Activated CD4-positive, CD25-positive, alpha-beta regulatory T cell treated with anti-CD3 and anti-CD28 coated beads, Interleukin-2, amount 50 U/mL, for 72 hours (primary cell): ENCODE measurements around the gene ASB2.

Source experiments
- DNase-seq: peaks from one replicate; pipeline ENCODE4 v3.0.0; 2021

The ASB2 gene

DNA sequence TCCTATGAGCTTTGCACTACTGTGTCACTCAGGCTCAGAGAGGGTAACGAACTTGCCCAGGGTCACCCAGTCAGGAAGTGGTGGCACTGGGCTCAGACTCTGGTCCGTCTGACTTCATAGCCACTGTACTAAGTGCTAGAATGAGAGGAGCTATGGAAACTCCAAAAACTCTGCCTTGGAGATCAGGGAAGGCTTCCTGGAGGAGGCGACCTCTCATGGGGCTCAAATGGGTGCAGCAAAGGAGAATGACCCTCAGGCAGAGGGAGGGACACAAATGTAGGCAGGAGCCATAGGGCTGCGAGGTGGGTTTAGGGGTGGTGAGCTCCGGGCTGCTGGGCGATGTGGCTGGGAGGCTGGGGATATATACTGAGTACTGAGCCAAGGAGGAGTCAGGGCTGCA, 23.9 kb upstream of the ASB2 start:
- DNase-seq, result no peak

DNA sequence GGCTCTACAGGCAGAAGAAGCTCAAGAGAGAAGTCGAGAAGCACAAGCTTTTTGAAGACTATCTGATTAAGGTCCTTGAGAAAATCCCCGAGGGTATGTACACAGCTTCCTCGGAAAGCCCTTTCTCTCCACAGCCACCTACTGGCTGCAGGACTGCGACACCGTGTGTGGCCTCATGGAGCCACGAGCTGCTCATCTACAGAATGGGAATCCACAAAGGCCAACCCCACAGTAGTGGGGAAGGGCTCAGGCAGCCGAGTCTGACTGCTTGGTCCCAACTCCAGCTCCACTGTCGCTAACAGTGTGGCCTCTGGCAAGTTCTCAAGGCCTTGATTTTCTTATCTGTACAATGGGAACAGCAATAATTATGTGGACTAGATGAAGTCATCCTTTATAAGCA, 23.2 kb upstream of the ASB2 start:
- DNase-seq, result no peak

DNA sequence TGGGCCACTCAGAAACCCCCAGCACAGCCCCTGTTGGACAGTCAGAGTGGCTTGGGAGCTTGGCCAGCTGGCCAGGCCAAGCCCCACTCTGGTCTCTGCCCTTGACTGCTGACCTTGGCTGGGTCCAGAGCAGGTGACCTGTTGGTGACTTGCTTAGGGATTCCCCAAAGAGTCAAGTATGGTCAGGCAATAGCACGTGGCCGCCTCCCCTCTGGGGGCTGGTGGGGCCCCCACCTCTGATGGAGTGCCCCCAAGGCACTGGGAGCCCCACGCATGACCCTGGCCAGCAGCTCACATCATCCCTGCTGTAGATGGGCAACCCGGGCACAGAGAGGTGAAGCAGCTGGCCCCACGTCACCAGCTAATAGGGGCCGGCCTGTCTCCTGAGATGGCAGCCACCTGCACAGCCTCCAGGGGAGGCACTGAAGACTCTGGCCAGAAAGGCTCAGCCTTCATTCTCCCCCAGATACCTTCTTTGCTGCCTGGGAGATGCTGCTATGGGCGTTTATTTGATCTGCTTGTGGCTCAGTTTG, 22.6 kb upstream of the ASB2 start:
- DNase-seq, result no peak

DNA sequence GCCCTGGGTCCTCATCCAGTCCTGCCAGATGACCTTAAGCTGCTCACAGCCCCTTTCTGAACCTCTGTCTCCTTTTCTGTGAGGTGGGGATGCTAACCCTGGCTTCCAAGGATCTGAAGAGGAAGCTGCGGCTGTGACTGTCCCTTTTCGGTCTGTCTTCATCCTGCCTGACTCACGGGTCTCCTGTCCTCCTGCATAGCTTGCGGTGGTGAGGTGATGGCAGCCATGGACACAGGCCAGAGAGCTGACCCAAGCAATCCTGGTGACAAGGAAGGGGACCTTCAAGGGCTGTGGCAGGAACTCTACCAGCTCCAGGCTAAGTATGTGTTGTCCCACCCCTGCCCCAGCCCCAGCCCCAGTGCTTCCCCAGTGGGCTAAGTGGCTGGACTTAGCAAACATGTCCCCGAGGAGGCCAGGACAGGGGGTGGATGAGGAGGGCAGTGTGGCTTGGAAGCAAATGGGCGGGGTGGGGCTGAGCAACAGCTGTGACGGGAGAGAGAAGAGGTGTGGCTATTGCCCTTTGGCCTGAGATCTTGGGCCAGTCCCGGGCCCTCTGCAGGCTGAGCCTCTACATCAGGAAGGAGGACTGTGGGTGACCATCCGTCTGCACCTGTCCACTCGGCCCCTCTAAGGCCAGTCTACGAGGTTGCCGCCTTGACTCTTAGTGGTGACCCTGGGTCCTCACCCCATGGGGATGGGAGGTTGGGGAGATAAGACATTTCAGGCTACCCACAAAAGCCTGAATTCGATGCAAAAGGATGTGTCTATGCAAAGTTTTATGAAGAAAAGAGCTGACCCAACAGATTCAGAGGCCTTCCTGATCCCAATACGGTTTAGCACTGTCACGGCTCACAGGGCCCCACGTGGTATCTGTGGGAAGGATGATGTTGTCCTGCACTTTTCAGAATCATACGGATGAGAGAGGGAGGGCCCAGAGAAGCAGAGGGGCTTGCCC, 21.8 kb upstream of the ASB2 start:
- DNase-seq, result no peak

DNA sequence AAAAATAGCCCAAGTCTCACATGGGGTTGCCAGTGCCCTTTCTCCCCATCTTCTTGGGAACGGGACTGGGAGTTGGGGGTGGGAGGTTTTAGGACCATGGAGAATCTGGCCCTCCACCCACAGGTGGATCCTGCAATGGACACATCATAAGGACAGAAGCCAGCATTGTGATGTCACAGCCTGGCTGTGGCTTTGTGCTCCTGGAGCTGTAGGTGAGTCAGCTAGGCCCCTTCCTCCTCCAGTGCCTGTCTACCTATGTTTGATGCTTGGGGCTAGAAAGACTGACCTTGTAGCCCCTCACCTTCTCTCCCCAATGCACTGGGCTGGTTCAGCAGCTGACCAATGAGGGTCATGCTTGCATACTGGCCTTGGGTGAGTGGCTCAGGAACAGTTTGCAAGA, 20.7 kb upstream of the ASB2 start, which contains the start of gene CCDC197:
Gene CCDC197 (plus strand): TSS at position 220 of the 400 bp plus-strand sequence. CDS start 831 bp downstream, outside the sequence.
- DNase-seq, result no peak

DNA sequence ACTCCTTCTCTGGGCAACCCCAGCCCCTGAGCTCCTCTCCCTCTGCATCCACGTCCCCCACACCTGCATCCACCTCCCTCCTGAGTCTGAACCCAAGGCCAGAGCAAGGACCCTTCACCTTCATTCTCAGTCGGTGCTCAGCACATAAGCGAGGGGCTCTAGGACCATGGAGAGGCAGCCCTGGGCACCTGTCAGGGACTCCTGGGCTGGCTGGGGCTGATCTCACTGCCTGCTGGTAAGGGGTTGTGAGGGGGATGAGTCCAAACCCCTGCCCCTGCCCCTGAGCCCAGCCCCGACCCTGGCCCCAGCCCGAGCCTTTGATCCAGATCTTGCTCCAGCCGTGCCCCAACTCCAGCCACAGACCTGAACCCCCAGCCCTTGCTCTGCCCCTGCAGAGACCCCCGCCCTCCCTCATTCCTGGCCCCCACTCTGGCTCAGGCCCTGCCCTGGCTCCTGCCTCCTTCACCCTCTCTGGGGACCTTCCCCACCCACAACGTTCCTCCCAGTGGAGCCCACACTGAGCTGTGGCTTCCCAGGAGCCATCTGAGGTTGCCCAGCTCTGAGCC, 19.8 kb upstream of the ASB2 start:
- DNase-seq, result no peak

DNA sequence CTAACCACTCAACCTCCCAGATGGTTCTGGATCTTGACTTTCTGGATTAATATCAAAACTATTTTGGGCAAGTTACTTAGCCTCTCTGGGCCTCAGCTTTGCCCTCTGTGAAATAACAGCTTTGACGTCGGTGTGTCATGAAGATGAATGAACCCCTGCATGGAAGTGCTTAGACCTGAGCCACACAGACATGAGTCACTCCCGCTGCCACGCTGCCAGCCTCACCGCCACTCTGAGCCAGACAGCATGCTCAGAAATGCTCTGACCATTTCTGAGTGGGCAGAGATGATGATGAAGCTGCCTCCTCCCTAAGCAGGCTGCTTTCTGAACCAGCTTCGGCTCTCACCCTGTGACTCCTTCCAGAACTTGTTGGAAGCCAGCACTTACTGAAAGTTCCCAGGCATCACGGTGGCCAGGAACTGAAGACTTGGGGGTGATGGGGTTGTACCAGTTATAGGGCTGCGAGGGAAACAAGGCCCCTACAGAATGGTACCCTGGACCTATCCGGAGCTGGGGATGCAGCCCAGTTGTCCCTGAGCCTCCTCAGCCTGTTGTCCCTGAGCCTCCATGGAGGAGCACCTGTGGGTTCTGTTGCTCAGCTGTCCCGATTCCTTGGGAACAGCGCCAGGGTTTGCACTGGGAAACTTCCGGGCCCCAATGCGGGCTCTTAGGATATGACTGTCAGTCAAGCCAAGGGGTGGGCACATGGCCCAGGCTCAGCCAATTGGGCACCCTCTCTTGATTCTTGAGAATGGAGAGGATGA, 18.7 kb upstream of the ASB2 start:
- peak; percentile 56 for DNase-seq

DNA sequence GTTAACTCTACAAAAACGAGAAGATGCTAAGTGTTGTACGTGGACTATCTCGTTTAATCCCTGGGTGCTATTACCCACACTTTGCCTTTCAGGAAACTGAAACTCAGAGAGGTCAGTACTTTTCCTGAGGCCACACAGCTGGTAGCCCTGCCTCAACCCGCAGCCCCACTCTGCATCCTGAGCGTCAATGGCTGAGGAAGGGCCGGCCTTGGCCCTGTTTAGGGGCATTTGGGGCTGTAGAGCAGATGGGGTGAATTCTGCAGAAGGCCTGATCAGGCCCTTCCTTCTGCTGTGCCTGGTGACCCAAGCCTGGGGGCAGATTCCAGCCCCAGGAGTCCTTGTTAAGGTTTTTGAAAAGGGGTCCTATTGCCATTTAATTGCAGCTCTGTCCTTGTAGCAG, 17.0 kb upstream of the ASB2 start:
- DNase-seq, result no peak

DNA sequence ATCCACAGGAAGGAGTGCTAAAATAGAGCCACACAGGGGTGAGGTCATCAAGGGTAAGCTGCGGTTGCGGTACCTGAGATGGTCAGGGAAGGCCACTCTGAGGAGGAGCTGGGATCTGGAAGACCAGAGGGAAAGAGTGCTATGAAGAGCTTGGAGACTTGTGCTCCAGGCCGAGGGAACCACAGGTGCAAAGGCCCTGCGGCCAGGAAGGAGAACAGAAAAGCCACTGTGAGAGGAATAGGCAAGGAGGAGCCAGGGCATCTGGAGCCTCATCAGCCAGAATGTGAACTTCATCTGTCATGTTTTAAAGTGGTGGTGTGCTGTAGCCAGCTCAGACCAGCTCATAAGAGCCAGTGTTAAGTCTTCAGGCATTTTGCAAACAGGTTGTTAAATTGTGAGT, 15.3 kb upstream of the ASB2 start:
- DNase-seq, result no peak

DNA sequence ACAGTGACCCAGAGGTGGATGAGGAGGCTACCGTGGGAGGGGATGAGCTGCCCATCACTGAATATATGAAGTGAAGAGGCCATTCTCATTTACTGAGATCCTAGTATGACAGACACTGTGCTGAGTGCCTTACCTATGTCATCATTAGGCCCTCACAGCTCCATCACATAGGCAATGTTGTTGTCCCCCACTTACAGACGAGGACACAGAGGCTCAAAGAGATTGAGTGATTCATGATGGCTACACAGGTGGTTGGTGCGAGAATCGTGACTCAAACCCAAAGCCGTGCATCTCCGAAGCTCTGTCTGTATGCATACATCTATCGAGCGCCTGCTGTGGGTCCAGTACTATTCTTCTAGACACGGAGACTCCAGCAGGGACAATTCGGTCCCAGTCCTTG, 14.8 kb upstream of the ASB2 start:
- no peak for DNase-seq

DNA sequence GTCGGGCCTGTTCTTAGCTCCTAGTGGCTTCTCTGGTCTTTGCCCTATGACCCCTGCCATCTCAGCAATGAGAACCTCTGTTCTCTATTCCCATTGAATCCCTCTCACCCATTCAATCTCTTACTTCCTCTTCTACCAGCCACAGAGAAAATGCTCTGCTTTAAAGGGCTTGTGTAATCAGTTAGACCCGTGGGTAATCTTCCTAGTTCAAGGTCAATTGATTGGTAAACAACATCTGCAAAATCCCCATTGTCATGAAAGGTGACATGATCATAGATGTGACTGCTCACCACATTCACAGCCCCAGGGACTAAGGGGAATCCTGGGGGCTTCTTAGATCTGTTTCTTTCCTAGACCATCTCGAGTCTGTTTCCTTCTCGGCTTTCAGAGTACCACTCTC, 13.6 kb upstream of the ASB2 start:
- DNase-seq, result no peak

DNA sequence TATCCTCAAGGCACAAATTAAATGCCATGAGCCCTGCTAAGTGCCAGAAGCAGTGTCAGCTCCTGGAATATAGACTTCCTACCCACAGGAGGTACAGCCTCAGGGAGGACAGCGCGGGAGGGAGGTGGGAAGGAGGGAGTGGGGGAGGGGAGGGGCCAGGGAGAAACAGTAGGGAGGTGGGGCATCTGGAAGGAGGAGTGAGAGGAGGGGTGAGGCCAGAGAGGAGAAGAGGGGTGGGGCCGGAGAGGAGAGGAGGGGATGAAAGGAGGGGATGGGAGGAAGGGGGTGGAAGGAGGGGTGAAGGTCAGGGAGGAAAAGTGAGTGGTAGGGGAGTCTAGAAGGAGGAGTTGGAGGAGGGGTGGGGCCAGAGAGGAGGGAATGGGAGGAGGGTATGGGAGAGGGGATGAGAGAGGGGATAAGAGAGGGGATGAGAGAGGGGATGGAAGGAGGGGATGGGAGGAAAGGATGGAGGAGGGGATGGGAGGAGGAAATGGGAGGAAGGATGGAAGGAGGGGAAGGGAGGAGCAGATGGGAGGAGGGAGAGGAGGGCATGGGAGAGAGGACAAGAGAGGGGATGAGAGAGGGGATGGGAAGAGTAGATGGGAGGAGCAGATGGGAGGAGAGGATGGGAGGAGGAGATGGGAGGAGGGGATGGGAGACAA, 11.6 kb upstream of the ASB2 start:
- DNase-seq, result no peak

DNA sequence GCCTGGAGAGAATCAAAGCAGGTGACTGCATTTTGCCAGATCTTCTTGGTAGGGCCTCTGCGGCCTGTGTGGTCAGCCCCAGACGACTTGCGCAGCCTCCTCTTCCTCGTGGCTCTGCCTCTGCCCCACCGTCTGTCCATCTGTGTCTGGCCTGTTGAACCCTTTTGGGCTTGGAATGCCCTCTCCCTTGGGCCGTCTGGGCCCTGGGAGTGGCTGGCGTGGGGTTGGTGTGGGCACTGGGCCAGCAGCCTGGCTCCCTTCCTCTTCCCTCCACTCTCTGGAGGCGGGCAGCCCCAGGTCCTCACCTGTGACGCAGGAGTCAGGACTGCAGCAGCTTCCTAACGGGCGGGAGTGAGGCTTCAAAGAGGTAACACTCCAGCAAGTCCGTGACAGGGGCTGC, 11.0 kb upstream of the ASB2 start:
- DNase-seq, result no peak

DNA sequence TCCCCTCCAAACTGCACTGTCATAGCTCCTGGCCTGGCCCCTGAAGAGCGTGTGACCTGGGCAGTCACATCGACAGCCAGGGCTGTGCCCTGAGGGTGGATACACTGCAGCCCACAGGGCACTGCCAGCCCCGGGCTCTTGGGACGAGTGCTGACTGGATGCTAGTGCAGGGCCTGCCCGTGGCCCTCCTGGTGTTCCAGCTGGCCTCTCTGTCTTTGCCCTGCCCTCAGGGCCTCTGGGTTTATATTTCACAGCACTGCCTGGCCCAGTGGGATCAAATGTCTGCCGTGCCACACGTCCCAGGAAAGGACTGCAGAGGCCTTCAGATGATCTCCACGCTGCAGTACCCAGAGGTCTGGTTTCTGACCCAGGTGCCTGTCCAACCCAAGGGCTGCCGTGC, 10.6 kb upstream of the ASB2 start:
- DNase-seq, result no peak

DNA sequence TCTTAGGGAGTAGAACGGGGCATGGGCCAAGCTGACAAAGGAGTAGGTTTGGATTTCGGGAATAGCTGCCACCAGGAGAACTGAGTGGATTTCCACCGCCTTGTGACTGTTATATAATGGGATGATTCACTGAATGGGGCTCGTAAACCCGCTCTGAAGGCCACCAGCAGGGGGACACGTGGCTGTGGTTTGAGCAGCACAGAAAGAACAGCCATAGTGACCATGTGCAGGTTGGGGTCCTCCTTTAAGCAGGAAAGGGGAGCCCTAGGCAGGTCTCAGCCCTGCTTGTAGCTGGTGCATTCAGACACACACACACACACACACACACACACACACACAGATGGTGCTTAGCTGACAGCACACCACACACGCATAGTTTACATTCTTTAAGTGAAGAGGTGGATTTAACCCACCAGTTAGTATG, 8.6 kb upstream of the ASB2 start:
- no peak for DNase-seq

DNA sequence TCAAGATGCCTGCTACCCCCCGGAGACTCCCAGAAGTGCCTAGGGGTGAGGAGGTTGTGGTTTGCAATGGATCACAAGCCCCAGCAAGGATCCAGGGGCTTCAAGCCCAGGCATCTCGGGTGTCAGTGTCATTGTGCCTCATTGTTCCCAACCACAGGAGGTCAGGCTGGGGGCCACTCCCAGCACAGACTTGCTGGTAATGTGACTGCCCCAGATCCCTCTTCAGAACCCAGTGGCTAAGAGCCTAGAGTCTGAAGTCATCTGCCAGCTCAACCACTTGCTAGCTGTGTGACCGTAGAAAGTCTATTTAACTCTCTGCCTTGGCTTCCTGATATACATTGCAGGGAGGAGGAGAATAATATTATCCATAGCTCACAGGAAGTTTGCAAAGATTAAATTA, 7.7 kb upstream of the ASB2 start:
- DNase-seq, result no peak

DNA sequence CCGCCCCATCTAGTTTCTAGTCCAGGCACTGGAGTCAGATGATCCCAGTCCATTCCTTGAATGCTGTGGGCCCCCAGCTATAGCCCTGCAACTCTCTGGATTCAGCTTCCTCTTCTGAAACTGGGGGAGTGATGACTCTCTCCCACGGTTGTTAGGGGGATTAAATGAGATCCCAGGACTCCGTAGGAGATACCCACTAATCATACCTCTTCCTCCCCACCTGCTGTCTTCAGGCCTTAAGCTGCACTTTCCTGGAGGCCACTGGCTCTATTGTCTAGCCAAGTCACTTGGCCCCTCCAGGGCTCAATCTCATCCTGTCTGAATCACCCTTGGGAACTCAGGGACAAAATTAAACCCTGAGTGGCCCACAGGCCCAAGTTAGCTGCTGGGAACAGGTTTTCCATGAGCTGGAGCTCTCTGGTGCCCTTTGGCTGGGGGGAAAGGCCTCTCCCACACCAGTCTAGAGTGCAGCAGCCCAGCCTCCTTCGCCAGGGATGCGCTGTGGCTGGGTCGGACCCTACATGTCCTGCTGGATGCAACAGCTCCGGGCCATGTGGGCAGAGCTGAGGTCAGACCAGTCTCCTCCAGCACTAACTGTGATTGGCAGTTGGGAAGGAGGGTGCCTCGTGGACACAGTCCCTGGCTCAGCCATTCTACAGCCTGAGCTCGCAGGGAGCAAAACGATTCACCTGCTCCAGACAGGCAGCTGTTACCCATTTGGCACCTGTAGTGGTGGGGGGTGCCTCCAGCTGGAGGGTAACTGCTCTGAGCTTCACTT, 6.0 kb upstream of the ASB2 start:
- no peak for DNase-seq

DNA sequence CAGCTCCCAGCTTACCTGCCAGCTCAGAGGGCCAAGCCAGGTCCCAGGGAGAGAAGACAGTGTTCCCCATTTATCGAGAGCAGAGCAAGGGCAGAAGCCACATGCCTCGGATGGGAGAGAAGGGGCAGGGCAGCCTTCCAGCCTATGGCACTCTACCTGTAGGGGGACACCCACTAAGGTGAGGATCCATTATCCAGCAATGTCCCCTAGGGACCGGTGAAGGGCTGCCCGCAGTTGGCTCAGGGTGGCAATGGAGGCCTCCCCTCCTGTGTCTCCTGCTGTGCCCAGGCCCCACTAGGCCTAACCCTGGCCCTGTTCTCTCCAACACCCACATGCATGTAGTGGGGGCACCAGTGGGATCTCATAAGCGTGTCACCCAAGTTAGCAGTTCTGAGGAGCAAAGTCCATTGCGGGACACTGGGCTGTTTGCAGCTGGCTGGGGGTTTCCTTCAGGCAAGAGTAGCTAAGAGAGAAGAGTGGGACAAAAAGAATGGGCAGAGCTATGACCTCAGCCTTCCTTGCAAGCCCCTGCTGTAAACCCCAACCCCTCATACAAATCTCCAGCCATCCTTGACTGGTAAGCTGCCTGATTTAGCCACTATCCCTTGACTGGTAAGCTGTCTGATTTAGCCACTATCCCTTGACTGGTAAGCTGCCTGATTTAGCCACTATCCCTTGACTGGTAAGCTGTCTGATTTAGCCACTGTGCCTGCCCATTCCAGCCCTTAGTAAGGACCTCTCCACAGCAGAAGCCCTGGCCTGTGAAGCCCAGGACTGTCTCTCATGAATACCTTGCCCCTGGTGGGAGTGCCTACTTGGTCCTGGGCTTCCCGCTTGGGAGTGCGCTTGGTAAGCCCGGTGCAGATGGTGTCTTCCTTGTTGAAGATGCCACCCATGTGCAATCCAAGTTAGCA, 5.2 kb upstream of the ASB2 start:
- no peak for DNase-seq

DNA sequence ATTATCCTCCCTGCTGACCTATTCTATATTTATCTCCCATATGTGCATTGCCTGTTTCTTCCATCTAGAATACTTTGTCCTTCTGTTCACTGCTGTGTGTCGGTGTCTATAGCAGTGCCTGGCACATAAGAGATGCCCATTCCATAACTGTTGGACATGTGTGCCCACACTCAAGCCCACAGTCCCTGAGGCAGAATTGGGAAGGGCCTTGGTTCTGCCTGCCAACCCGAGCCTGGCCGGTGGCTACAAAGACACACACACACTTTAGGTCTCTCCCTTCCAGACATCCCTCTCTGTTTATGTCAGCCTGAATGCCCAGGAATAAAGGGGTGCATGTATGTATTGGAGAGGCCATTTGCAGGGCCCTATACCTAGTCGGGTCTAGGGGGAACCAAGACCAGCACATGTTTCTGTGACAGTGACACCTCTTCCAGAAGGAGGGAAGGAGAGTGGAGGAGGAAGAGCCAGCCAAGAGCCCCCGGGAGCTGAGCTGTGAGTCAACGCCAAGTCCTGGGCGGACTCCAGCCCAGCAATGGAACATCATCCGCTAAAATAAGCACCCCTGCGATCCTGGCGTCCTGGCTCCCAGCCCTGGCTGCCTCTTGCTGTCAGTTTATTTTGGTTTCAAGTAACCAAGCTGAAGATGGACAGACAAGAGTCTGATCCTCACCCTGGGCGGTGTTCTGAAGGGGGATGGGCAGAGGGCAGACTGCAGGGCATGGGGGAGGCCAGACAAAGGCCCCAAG, 4.3 kb upstream of the ASB2 start:
- no peak for DNase-seq

DNA sequence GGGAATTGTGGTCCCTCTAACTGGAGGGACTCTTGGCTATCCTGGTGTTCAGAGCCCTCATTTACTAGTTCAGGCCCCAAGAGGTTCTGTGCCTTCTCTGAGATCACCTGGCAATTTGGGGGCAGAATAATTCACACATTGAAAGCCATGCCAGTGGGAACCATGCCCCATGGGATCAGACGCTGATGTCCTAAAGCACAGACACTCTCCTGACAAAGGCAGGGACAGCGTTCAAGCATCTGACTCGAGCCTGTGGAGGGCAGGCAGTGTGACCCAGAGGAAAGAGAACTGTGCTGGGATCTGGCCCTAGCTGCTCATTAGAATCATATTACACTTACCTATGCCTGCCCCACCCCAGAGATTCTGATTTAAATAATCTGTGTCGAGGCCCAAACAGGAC, 2.4 kb upstream of the ASB2 start:
- no peak for DNase-seq
